Panc1 (cell line): ENCODE data around the gene TDRD7.

Source experiments
- POLR2AphosphoS5 ChIP-seq: IDR thresholded peaks from 2 replicates; pipeline ENCODE4 v1.6.1; 2012; ENCODE audit warnings: mild to moderate bottlenecking, low read depth, low read length, moderate library complexity
- TF ChIP-seq, protein P1 (sequence below): fragments of 450-650 bp; IDR thresholded peaks from 2 replicates; pipeline ENCODE4 v1.5.1; 2017; ENCODE audit warnings: mild to moderate bottlenecking
- TF ChIP-seq, protein P2 (sequence below), 2 experiments: IDR thresholded peaks; 2 replicates each; pipeline ENCODE4 v1.6.1; 2011 to 2012; ENCODE audit warnings: low read depth in 2 of 2, control low read depth in 1 of 2, low read length in 1 of 2, mild to moderate bottlenecking in 1 of 2, moderate library complexity in 1 of 2; ENCODE audit not compliant: insufficient read depth in 1 of 2

DNA sequence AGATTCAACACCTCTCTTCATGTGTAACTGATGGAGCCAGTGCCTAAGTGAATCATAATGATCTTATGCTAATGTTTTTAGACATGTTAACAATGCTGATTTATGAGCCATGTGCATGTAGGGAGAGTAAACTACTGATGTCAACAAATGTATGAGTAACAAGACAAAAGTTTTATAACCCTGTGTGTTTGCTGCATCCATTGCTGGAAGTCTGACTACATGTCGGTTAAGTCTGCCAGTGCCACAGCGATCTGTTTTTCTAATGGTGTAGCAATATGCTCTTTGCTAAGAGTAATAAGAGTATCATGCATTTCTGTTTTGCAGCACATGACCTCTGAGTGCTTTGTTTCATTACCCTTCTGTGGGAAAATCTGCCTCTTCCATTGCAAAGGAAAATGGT is 63.2 kb downstream of the TDRD7 start:
- TF ChIP-seq, protein P1, sequence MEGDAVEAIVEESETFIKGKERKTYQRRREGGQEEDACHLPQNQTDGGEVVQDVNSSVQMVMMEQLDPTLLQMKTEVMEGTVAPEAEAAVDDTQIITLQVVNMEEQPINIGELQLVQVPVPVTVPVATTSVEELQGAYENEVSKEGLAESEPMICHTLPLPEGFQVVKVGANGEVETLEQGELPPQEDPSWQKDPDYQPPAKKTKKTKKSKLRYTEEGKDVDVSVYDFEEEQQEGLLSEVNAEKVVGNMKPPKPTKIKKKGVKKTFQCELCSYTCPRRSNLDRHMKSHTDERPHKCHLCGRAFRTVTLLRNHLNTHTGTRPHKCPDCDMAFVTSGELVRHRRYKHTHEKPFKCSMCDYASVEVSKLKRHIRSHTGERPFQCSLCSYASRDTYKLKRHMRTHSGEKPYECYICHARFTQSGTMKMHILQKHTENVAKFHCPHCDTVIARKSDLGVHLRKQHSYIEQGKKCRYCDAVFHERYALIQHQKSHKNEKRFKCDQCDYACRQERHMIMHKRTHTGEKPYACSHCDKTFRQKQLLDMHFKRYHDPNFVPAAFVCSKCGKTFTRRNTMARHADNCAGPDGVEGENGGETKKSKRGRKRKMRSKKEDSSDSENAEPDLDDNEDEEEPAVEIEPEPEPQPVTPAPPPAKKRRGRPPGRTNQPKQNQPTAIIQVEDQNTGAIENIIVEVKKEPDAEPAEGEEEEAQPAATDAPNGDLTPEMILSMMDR = no peak
- TF ChIP-seq POLR2AphosphoS5 = no peak
- TF ChIP-seq, protein P2, sequence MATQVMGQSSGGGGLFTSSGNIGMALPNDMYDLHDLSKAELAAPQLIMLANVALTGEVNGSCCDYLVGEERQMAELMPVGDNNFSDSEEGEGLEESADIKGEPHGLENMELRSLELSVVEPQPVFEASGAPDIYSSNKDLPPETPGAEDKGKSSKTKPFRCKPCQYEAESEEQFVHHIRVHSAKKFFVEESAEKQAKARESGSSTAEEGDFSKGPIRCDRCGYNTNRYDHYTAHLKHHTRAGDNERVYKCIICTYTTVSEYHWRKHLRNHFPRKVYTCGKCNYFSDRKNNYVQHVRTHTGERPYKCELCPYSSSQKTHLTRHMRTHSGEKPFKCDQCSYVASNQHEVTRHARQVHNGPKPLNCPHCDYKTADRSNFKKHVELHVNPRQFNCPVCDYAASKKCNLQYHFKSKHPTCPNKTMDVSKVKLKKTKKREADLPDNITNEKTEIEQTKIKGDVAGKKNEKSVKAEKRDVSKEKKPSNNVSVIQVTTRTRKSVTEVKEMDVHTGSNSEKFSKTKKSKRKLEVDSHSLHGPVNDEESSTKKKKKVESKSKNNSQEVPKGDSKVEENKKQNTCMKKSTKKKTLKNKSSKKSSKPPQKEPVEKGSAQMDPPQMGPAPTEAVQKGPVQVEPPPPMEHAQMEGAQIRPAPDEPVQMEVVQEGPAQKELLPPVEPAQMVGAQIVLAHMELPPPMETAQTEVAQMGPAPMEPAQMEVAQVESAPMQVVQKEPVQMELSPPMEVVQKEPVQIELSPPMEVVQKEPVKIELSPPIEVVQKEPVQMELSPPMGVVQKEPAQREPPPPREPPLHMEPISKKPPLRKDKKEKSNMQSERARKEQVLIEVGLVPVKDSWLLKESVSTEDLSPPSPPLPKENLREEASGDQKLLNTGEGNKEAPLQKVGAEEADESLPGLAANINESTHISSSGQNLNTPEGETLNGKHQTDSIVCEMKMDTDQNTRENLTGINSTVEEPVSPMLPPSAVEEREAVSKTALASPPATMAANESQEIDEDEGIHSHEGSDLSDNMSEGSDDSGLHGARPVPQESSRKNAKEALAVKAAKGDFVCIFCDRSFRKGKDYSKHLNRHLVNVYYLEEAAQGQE (IDR thresholded peaks at IDR 0.05; ENCODE audit: insufficient read depth in 1 of 2, low read depth in 2 of 2, low read length in 1 of 2) = no peak
